NCI-H748 (cell line): ENCODE measurements around the gene BSN.

Experiments used
- DNase-seq: peaks from one replicate; lab custom pipeline; 2025; ENCODE audit not compliant: unreplicated experiment; lab: John Stamatoyannopoulos, UW

The BSN gene, protein sequence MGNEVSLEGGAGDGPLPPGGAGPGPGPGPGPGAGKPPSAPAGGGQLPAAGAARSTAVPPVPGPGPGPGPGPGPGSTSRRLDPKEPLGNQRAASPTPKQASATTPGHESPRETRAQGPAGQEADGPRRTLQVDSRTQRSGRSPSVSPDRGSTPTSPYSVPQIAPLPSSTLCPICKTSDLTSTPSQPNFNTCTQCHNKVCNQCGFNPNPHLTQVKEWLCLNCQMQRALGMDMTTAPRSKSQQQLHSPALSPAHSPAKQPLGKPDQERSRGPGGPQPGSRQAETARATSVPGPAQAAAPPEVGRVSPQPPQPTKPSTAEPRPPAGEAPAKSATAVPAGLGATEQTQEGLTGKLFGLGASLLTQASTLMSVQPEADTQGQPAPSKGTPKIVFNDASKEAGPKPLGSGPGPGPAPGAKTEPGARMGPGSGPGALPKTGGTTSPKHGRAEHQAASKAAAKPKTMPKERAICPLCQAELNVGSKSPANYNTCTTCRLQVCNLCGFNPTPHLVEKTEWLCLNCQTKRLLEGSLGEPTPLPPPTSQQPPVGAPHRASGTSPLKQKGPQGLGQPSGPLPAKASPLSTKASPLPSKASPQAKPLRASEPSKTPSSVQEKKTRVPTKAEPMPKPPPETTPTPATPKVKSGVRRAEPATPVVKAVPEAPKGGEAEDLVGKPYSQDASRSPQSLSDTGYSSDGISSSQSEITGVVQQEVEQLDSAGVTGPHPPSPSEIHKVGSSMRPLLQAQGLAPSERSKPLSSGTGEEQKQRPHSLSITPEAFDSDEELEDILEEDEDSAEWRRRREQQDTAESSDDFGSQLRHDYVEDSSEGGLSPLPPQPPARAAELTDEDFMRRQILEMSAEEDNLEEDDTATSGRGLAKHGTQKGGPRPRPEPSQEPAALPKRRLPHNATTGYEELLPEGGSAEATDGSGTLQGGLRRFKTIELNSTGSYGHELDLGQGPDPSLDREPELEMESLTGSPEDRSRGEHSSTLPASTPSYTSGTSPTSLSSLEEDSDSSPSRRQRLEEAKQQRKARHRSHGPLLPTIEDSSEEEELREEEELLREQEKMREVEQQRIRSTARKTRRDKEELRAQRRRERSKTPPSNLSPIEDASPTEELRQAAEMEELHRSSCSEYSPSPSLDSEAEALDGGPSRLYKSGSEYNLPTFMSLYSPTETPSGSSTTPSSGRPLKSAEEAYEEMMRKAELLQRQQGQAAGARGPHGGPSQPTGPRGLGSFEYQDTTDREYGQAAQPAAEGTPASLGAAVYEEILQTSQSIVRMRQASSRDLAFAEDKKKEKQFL (N-terminal part only)

DNA sequence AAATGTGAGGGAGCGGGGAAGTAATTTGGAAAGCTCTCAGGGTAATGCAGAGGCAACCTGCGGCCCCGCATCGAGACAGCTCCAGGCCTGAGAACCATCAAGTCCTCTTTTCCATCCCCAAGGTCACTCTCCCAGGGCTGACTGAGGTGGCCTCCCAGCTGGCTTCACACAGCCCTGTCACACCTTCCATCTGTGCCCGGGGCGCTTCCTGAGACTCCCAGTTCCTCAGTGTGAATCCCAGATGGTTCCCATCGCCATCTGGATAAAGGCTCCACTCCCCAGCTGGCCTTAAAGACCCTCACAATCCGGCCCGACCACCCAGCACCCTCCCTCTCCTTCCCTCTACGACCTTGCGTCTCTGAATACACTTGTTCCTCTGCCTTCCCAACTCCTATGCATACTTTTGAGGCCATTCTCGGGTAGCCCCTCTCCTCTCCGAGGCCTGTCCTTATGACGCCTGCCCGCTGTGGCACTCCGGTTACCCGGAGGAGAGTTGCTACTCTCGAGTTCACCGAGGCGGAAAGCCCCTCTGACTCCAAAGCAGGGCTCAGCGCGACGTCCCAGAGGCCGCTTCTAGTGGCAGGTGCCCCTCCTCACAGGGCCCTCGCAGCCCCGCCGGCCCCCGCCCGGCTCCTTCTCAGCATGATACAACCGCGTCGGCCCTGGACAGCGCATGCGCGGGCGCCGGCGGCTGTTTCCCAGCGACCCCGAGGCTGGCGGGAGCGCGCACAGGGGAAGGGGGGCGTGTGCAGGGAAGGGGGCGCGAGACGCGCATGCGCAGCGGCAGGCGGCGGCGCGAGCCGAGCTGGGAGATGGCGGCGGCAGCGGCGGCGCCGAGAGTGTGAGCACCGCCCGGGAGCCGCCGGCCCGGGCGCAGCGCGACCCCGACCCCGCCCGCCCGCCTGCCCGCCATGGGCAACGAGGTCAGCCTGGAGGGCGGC is at the start of gene BSN:
TSS of gene BSN (plus strand) at position 786 of the 941 bp plus-strand sequence. CDS start at position 912, 126 bp downstream.
- peak; percentile 89 for DNase-seq

DNA sequence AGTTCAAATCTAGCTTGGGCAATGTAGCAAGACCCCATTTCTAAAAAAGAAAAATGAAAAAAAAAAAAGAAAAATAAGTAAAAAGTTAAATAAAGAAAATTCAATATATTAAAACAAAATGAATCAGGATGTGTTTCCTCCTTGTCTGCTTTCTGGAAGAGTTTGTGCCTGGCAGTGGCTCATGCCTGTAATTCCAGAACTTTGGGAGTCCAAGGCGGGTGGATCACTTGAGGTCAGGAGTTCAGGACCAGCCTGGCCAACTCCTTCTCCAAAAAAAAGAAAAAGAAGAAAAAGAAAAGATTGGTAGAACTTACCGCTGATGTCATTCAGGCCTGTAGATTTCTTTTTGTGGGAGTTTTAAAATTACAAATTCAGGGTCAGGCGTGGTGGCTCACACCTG is 47.4 kb upstream of the BSN start:
- DNase-seq, result no peak

DNA sequence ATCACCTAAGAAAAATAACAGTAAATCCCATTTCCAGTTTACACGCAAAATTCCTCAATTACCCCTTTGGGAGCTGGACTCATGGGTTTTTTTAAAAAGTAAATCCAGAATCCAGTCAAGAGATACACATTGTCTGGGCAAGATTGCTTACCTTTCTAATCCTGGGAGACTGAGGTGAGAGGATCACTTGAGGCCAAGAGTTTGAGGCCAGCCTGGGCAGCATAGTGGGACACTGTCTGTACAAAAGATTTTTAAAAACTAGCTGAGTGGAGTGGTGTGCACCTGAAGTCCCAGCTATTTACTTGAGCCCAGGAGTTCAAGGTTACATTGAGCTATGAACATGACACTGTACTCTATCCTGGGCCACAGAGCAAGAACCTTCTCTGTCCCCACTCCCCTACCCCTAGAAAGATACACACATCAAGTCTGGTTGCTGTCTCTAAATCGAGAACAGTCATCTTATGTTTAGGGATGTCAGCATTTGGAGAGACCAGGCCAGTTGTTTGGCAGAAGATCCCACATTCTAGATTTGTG is 45.2 kb upstream of the BSN start:
- DNase-seq, result no peak

DNA sequence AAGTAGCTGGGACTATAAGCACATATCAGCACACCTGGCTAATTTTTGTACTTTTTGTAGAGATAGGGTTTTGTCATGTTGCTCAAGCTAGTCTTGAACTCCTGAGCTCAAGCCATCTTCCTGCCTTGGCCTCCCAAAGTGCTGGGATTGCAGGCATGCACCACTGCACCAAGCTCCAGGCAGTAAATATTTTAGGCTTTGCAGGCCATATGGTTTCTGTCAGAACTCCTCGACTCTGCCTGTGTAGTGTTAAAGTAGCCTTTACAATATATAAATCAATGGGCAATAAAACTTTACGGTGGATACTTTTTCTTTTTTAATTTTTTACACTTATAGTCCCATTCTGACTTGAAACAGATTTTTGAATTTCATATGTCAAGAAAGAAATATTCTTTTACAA is 42.6 kb upstream of the BSN start:
- no peak for DNase-seq

DNA sequence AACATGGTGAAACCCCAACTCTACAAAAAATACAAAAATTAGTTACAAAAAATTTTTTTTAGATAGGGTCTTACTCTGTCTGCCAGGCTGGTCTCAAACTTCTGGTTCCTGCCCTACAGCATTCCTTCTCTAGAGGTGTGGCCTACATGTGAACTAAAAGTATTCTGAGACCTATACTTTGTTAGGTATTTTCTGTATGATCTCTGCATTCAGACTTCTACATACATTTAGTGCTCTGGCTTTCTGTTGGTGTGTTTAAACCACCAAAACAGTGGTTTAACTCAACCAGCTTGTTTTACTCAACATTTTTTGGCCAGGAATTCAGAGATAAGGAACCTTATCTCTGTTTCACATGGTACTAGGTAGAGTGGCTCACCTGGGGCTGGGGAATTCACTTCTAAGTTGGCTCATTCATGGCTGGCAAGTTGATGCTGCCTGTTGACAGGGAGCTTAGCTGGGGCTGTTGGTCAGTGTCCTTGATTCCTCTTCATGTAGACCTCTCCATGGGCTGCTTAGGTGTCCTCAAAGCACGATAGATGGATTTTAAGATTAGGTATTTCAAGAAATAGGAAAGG is 41.4 kb upstream of the BSN start:
- DNase-seq, result no peak

DNA sequence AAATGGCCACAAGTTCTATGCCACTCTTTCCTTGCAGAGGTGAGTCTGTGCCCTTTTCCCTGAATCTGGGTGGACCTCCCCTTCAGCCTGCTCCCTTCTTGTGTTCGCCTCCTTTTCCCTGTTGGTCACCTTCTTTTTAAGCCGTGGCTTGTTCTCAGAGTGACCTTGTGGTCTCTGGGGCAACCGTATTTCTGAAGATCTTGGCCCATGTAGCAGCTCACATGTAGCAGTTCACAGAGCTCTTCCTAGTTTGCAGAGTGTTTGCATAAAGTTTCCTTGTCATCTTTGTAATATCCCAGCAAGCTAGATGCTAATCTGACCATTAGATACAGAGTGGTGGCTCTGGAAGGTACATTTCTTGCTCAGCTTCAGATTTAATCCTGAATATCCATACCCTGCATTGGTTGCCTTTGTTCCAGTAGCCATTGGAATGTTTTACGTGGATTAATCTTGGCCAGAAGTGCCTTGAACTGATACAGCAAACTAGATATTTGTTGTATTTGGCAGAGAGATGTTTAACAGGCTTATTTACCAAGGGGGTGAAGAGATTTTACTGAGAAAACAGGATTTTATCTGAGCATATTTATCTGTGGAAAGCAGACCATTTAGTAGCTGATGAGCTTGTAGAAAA is 40.7 kb upstream of the BSN start:
- DNase-seq, result no peak

DNA sequence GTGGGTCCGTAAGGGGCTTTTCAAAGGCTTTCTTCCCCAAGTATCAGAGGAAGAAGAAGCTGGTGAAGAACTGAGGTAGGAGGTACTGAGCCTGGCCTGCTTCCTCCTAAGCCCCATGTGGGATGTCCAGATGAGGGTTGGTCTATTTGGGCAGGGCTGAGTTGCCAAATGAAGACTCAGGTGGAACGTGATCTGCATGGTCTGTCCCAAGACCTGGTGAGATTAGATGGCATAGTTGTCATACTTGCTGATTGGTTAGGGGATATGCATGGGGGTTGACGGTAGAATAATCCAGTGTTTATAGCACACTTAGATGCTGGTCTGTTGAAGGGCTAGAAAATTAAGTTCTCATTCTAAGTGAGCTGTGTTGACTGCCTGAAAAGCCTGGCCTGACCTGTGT is 36.3 kb upstream of the BSN start:
- no peak for DNase-seq

DNA sequence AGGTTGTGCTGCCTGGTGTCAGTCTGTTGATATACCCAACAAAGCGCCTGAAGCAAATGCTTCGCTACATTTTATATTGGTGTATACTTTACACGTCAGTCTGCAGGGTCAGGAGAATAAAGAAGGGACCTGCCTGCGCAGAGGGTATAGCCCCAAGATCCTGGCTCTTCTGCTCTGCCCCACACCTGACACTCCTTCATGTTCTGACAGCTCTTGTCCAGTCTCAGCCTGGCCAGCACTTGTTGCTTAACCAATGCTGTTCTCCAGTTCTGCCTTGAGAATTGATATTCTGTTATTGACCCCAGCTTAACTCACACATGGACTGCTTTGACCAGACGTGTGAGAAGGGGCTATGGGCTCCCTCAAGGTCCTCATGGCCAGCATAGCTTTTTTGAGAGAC is 35.8 kb upstream of the BSN start:
- no peak for DNase-seq

DNA sequence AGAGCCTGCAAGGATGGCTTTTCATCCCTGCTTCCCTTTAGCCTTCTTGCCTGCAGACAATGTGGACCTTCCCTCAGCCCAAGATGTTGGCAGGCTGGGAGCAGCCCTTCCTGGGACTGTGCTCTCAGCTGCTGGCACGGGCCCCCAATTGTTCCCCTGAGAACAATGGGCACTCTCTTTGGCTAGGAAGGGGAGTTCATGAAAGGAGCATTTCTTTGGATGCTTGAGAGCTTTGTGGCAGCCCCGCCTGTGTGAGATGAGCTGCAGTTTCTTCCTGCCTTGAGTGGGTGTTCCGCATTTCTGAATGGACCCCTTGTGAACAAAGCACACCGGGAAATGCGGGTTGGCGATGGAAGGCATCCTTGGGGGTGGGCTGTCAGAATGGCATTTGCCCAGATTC is 35.0 kb upstream of the BSN start:
- no peak for DNase-seq

DNA sequence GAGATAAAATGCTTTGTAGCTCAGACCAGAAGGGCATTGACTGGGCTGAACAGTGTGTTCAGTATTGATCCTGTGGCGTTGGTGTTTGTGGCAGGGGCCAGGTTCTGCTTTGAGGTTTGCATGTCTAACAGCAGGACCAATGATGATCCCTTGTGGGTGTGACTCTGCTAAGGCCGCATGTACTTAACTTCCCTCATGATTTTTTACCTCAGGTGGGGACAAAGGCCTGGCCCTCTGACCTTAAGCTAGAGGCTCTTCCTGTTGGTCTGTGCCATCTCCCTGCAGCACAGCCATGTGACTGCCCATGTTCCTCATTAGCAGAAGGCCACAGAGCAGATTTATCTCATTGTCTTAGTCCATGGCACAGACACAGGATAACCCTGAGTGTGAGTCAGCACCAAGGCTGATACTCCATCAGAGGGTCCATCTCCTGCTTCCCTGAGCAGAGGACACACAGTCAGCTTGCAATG is 34.3 kb upstream of the BSN start:
- no peak for DNase-seq

DNA sequence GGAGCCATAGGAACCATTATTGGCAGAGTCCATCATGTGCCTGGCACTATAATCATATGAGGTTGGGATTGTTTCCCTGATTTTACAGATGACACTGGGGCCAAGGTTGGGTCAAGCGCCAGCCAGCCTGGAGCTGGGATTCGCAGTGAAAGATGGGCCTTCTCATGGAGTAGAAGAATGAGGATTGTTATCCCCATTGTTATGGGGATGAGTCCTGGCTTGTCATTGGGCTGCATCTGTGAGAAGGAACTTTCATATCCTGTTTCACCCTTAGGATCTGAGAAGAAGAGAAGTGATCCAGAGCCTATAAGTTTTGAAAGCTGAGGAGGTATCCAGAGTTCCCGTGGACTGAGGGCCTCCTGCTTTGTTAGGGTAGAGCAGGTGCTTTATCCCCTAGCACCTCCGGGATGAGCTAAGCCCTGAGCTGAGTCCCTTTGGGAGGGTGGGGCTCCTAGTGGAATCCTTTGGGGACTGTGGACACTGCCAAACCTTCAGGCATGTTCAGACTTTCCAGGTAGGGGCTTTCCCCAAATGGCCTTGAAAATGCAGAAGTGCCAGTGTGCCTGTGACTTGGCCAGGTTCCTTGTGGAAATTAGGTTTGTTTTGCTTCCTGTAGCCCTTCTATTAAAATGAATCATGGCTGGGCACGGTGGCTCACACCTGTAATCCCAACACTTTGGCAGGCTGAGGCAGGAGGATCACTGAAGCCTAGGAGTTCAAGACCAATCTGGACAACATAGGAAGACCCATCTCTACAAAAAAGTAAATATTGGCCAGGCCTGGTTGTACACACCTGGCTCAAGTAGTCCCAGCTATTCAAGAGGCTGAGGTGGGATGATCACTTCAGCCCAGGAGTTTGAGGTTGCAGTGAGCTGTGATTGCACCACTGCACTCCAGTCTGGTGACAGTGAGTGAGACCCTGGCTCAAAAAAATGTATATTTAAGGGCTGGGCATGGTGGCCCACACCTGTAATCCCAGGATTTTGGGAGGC is 30.2 kb upstream of the BSN start:
- DNase-seq, result no peak

DNA sequence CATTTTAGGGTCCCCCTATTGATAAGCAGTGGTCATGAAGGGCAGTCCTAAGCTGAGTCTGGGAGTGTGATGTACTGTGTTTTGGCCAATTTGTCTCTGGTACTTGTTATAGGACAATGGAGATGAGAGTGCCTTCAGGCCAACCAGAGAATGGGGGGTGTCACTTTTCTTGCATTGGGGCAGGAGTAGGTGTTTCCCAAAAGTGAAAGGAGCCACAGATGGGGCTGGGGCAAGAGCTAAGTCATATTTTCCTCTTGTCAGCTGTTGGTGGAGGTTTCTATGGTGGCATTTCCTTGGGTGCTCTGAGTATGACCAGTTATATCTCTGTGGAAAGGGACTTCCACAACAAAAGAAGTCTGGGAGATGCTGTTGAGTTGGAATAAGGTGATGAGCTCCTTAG is 24.7 kb upstream of the BSN start:
- no peak for DNase-seq

DNA sequence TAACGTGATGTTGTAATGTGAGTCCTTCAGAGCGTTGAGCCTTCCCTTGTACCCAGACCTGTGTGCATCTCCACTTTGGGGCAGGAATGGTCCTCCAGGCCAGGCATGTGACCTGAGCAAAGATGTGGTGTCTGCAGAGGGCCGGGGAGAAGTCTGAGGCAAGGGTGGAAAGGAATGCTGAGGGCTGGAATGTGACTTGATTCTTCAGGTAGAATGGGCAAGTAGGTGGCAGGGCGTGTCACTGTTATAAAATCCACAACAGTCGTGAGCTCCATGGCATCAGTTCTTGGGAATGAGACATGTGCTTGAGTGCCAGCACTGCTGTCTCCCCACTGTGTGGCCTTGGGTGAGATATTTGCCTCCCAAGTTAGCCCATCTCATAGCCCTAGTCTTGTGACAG is 24.0 kb upstream of the BSN start:
- DNase-seq, result no peak

DNA sequence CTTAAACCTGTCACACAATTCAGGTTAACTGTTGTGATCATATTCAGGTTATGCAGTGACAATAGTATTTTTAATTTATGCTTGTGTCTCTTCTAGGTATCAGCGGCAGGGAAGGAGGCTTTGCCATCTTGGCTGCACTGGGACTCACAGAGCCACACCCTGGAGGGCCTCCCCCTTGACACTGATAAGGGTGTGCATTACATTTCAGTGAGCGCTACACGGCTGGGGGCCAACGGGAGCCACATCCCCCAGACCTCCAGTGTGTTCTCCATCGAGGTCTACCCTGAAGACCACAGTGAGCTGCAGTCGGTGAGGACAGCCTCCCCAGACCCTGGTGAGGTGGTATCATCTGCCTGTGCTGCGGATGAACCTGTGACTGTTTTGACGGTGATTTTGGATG is 23.6 kb upstream of the BSN start:
- DNase-seq, result no peak

DNA sequence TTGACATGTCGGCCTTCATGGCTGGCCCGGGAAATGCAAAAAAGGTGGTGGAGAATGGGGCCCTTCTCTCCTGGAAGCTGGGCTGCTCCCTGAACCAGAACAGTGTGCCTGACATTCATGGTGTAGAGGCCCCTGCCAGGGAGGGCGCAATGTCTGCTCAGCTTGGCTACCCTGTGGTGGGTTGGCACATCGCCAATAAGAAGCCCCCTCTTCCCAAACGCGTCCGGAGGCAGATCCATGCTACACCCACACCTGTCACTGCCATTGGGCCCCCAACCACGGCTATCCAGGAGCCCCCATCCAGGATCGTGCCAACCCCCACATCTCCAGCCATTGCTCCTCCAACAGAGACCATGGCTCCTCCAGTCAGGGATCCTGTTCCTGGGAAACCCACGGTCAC is 23.1 kb upstream of the BSN start:
- DNase-seq, result no peak

DNA sequence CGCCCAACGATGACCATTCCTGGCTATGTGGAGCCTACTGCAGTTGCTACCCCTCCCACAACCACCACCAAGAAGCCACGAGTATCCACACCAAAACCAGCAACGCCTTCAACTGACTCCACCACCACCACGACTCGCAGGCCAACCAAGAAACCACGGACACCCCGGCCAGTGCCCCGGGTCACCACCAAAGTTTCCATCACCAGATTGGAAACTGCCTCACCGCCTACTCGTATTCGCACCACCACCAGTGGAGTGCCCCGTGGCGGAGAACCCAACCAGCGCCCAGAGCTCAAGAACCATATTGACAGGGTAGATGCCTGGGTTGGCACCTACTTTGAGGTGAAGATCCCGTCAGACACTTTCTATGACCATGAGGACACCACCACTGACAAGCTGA is 22.6 kb upstream of the BSN start:
- DNase-seq, result no peak

DNA sequence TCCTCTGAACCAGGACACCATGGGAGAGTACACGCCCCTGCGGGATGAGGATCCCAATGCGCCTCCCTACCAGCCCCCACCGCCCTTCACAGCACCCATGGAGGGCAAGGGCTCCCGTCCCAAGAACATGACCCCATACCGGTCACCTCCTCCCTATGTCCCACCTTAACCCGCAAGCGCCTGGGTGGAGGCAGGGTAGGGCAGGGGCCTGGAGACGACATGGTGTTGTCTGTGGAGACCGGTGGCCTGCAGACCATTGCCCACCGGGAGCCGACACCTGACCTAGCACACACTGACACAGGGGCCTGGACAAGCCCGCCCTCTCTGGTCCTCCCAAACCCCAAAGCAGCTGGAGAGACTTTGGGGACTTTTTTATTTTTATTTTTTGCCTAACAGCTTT is 21.2 kb upstream of the BSN start:
- DNase-seq, result no peak
